ENCODE results near the gene IL25.

Gene IL25

DNA sequence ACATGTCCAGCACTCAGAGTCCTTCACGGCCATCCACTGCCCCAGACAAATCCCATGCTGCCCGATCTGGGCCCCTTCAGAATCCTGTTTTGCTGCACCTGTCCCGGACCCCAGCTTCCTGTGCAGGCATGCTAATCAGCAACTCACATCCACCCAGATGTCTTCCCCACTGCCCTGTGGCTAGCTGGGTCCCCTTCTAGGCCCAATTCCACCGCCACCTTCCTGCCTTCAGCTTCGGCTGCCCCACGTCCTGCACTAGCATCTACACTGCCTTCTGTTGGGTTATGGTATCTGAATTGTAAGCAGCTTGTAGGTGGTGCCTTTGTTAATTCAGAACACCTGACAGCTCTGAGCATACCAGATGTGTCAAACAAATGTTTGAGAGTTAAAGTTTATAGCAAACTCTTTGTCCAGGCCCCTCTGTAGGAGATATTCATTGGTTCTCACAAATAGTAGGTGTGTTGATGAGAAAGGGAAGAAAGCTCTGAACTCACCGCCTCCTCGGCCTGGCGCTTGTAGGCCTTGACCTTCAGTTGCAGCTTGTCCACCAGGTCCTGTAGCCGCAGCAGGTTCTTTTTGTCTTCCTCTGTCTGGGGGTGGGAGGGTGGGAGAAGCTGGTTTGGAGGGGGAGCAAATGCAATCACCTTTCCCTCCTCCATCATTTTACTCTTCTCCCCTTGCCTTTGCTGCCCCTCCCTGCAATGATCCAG lies 10.3 kb downstream of the IL25 start:
- Histone ChIP-seq H3K23ac (ENCODE audit: low read length in 2 of 2) (no peak overlapping the region), H3K79me1 (replicated peaks; ENCODE audit: low read length, poor library complexity, severe bottlenecking) (no peaks in the 10 kb centered on the region), H2BK15ac (ENCODE audit: low read depth, poor library complexity, severe bottlenecking) (no peak overlapping the region), H4K8ac (ENCODE audit: low read length) (no peak overlapping the region), H2BK12ac (ENCODE audit: low read length in 2 of 2) (no peak overlapping the region), H3K9ac (ENCODE audit: low read length) (no peak overlapping the region), H3K4ac (ENCODE audit: low read depth in 1 of 2, low read length in 2 of 2) (no peak overlapping the region), H3K4me3 (ENCODE audit: insufficient read depth in 1 of 2, low read depth in 1 of 2, low read length in 2 of 2) (no peak overlapping the region), H3K14ac (ENCODE audit: low read length in 2 of 2) (no peak overlapping the region), H3K4me1 (ENCODE audit: control insufficient read depth, insufficient read depth, low read depth, low read length) (no peaks in the 10 kb centered on the region), H3K9me3 (ENCODE audit: control insufficient read depth, low read length) (no peaks in the 10 kb centered on the region), H3K27ac (ENCODE audit: low read length, poor library complexity, severe bottlenecking) (no peak overlapping the region), H3K4me2 (ENCODE audit: low read length, poor library complexity, severe bottlenecking) (no peak overlapping the region), H2AFZ (ENCODE audit: low read depth, low read length) (no peak overlapping the region), H2BK120ac (ENCODE audit: low read depth, low read length) (no peak overlapping the region), H4K91ac (ENCODE audit: low read length) (no peak overlapping the region), H2BK5ac (ENCODE audit: low read depth, low read length, poor library complexity, severe bottlenecking) (no peak overlapping the region), H3K27me3 (ENCODE audit: control insufficient read depth in 1 of 2, insufficient read depth in 1 of 2, low read length in 2 of 2) (peaks cover 63 to 85% of the 10 kb centered on the region in 2 experiments), H2AK5ac (ENCODE audit: low read length, severe bottlenecking) (no peak overlapping the region), H3K36me3 (ENCODE audit: control insufficient read depth in 1 of 2, insufficient read depth in 2 of 2, low read depth in 1 of 2, low read length in 2 of 2) (no peaks in the 10 kb centered on the region), H3K18ac (ENCODE audit: low read depth in 1 of 2, low read length in 2 of 2) (no peak overlapping the region)
- DNase-seq: no peak
- WGBS: 88% methylated on average over 8 of the region's 10 CpGs

GRCh38 chr14:23384364-23385080 lies 11.9 kb downstream of the IL25 start:
- H3K4ac ChIP-seq (ENCODE audit: low read depth in 1 of 2, low read length in 2 of 2): no peak overlapping the region
- WGBS: 92% methylated on average over 27 of the region's 29 CpGs

GRCh38 chr14:23385244-23385641 lies 12.6 kb downstream of the IL25 start:
- Histone ChIP-seq H3K4ac (ENCODE audit: low read depth in 1 of 2, low read length in 2 of 2) (no peak overlapping the region), H3K27ac (ENCODE audit: low read length, poor library complexity, severe bottlenecking) (no peak overlapping the region), H3K4me3 (ENCODE audit: insufficient read depth in 1 of 2, low read depth in 1 of 2, low read length in 2 of 2) (no peak overlapping the region), H4K91ac (ENCODE audit: low read length) (no peak overlapping the region), H3K9ac (ENCODE audit: low read length) (no peak overlapping the region), H3K14ac (ENCODE audit: low read length in 2 of 2) (no peak overlapping the region), H3K36me3 (ENCODE audit: control insufficient read depth in 1 of 2, insufficient read depth in 2 of 2, low read depth in 1 of 2, low read length in 2 of 2) (no peaks in the 10 kb centered on the region), H2BK12ac (ENCODE audit: low read length in 2 of 2) (no peak overlapping the region), H2AK5ac (ENCODE audit: low read length, severe bottlenecking) (no peak overlapping the region), H3K23ac (ENCODE audit: low read length in 2 of 2) (no peak overlapping the region), H3K18ac (ENCODE audit: low read depth in 1 of 2, low read length in 2 of 2) (no peak overlapping the region), H3K79me1 (replicated peaks; ENCODE audit: low read length, poor library complexity, severe bottlenecking) (no peaks in the 10 kb centered on the region), H3K4me1 (ENCODE audit: control insufficient read depth, insufficient read depth, low read depth, low read length) (no peaks in the 10 kb centered on the region), H3K27me3 (ENCODE audit: control insufficient read depth in 1 of 2, insufficient read depth in 1 of 2, low read length in 2 of 2) (peaks cover 57 to 81% of the 10 kb centered on the region in 2 experiments), H4K8ac (ENCODE audit: low read length) (no peak overlapping the region), H3K4me2 (ENCODE audit: low read length, poor library complexity, severe bottlenecking) (no peak overlapping the region), H2BK120ac (ENCODE audit: low read depth, low read length) (no peak overlapping the region), H2BK5ac (ENCODE audit: low read depth, low read length, poor library complexity, severe bottlenecking) (no peak overlapping the region), H3K9me3 (ENCODE audit: control insufficient read depth, low read length) (no peaks in the 10 kb centered on the region), H2BK15ac (ENCODE audit: low read depth, poor library complexity, severe bottlenecking) (no peak overlapping the region), H2AFZ (ENCODE audit: low read depth, low read length) (no peak overlapping the region)
- 94% methylated on average over 2 of the region's 2 CpGs for WGBS
- no peak for DNase-seq

More at GRCh38 chr14:23384364-23385080, 11.9 kb downstream of the IL25 start:
- no peak for DNase-seq
- no peak overlapping the region for H4K8ac ChIP-seq (ENCODE audit: low read length)
- H3K27me3 ChIP-seq (ENCODE audit: control insufficient read depth in 1 of 2, insufficient read depth in 1 of 2, low read length in 2 of 2): peaks cover 59 to 85% of the 10 kb centered on the region in 2 experiments
- H3K27ac ChIP-seq (ENCODE audit: low read length, poor library complexity, severe bottlenecking): no peak overlapping the region
- no peak overlapping the region for H3K9ac ChIP-seq (ENCODE audit: low read length)
- no peaks in the 10 kb centered on the region for H3K79me1 ChIP-seq (replicated peaks; ENCODE audit: low read length, poor library complexity, severe bottlenecking)
- no peak overlapping the region for H2AFZ ChIP-seq (ENCODE audit: low read depth, low read length)
- H3K14ac ChIP-seq (ENCODE audit: low read length in 2 of 2): no peak overlapping the region
- H2BK15ac ChIP-seq (ENCODE audit: low read depth, poor library complexity, severe bottlenecking): no peak overlapping the region
- H3K18ac ChIP-seq (ENCODE audit: low read depth in 1 of 2, low read length in 2 of 2): no peak overlapping the region
- H3K4me3 ChIP-seq (ENCODE audit: insufficient read depth in 1 of 2, low read depth in 1 of 2, low read length in 2 of 2): no peak overlapping the region
- no peaks in the 10 kb centered on the region for H3K4me1 ChIP-seq (ENCODE audit: control insufficient read depth, insufficient read depth, low read depth, low read length)
- no peaks in the 10 kb centered on the region for H3K9me3 ChIP-seq (ENCODE audit: control insufficient read depth, low read length)
- H2BK120ac ChIP-seq (ENCODE audit: low read depth, low read length): no peak overlapping the region
- no peak overlapping the region for H2BK12ac ChIP-seq (ENCODE audit: low read length in 2 of 2)
- H3K36me3 ChIP-seq (ENCODE audit: control insufficient read depth in 1 of 2, insufficient read depth in 2 of 2, low read depth in 1 of 2, low read length in 2 of 2): no peaks in the 10 kb centered on the region
- H3K23ac ChIP-seq (ENCODE audit: low read length in 2 of 2): no peak overlapping the region
- no peak overlapping the region for H2BK5ac ChIP-seq (ENCODE audit: low read depth, low read length, poor library complexity, severe bottlenecking)
- no peak overlapping the region for H3K4me2 ChIP-seq (ENCODE audit: low read length, poor library complexity, severe bottlenecking)
- no peak overlapping the region for H4K91ac ChIP-seq (ENCODE audit: low read length)
- H2AK5ac ChIP-seq (ENCODE audit: low read length, severe bottlenecking): no peak overlapping the region

- no peak for DNase-seq
- no peak overlapping the region for H3K4me2 ChIP-seq (ENCODE audit: low read length, poor library complexity, severe bottlenecking)
- H2BK15ac ChIP-seq (ENCODE audit: low read depth, poor library complexity, severe bottlenecking): no peak overlapping the region
- no peak overlapping the region for H2BK120ac ChIP-seq (ENCODE audit: low read depth, low read length)
- WGBS: 85% methylated on average over 18 of the region's 18 CpGs
- H2BK12ac ChIP-seq (ENCODE audit: low read length in 2 of 2): no peak overlapping the region
- H3K4ac ChIP-seq (ENCODE audit: low read depth in 1 of 2, low read length in 2 of 2): no peak overlapping the region
- no peaks in the 10 kb centered on the region for H3K79me1 ChIP-seq (replicated peaks; ENCODE audit: low read length, poor library complexity, severe bottlenecking)
- no peak overlapping the region for H3K14ac ChIP-seq (ENCODE audit: low read length in 2 of 2)
- H3K4me3 ChIP-seq (ENCODE audit: insufficient read depth in 1 of 2, low read depth in 1 of 2, low read length in 2 of 2): no peak overlapping the region
- H3K36me3 ChIP-seq (ENCODE audit: control insufficient read depth in 1 of 2, insufficient read depth in 2 of 2, low read depth in 1 of 2, low read length in 2 of 2): no peaks in the 10 kb centered on the region
- no peak overlapping the region for H4K91ac ChIP-seq (ENCODE audit: low read length)
- H2AK5ac ChIP-seq (ENCODE audit: low read length, severe bottlenecking): no peak overlapping the region
- no peaks in the 10 kb centered on the region for H3K4me1 ChIP-seq (ENCODE audit: control insufficient read depth, insufficient read depth, low read depth, low read length)
- H3K23ac ChIP-seq (ENCODE audit: low read length in 2 of 2): no peak overlapping the region
- H3K27me3 ChIP-seq (ENCODE audit: control insufficient read depth in 1 of 2, insufficient read depth in 1 of 2, low read length in 2 of 2): peaks cover 56 to 78% of the 10 kb centered on the region in 2 experiments
- no peak overlapping the region for H4K8ac ChIP-seq (ENCODE audit: low read length)
- H3K18ac ChIP-seq (ENCODE audit: low read depth in 1 of 2, low read length in 2 of 2): no peak overlapping the region
- H2BK5ac ChIP-seq (ENCODE audit: low read depth, low read length, poor library complexity, severe bottlenecking): no peak overlapping the region
- H3K9ac ChIP-seq (ENCODE audit: low read length): no peak overlapping the region
- no peak overlapping the region for H3K27ac ChIP-seq (ENCODE audit: low read length, poor library complexity, severe bottlenecking)
- H2AFZ ChIP-seq (ENCODE audit: low read depth, low read length): no peak overlapping the region
- H3K9me3 ChIP-seq (ENCODE audit: control insufficient read depth, low read length): no peaks in the 10 kb centered on the region
Observed at GRCh38 chr14:23385642-23386265, 13.1 kb downstream of the IL25 start.

Data from mesenchymal stem cell (in vitro differentiated cells and primary cell).